Suprapubic skin (tissue), 4 donors: ENCODE measurements around the gene DHX58.

Source experiments
- EP300 ChIP-seq: sonication (generic); formaldehyde crosslinking; IDR thresholded peaks from one replicate; pipeline ENCODE4 v1.6.1; 2017; ENCODE audit warnings: antibody characterized with exemption
- POLR2A ChIP-seq, 2 donors: fragments of 450-650 bp; IDR thresholded peaks; one replicate each; pipeline ENCODE4 v1.6.1; 2017; ENCODE audit warnings: antibody characterized with exemption in 2 of 2, mild to moderate bottlenecking in 2 of 2, moderate library complexity in 2 of 2
- POLR2AphosphoS5 ChIP-seq, 3 donors: sonication (generic); formaldehyde crosslinking; IDR thresholded peaks; one replicate each; pipeline ENCODE4 v1.6.1; 2017; ENCODE audit warnings: antibody characterized with exemption in 3 of 3
- TF ChIP-seq, protein P1 (sequence below), 2 donors: fragments of 200-600 bp in 1 of 2; fragments of 450-650 bp in 1 of 2; sonication (generic) in 1 of 2; IDR thresholded peaks; one replicate each; pipeline ENCODE4 v1.5.1; 2016 to 2019; ENCODE audit warnings: antibody characterized with exemption in 2 of 2, mild to moderate bottlenecking in 1 of 2, moderate library complexity in 1 of 2

DNA sequence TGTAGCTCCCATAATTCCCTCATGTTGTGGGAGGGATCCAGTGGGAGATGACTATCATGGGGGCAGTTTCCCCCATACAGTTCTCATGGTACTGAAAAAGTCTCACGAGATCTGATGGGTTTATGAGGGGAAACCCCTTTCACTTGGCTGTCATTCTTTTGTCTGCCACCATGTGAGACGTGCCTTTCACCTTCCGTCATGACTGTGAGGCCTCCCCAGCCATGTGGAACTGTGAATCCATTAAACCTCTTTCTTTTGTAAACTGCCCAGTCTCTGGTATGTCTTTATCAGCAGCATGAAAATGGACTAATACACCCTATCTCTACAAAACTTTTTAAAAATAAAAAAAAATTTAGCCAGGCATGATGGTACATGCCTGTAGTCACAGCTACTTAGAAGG, 55.9 kb downstream of the DHX58 start:
- TF ChIP-seq, protein P1, sequence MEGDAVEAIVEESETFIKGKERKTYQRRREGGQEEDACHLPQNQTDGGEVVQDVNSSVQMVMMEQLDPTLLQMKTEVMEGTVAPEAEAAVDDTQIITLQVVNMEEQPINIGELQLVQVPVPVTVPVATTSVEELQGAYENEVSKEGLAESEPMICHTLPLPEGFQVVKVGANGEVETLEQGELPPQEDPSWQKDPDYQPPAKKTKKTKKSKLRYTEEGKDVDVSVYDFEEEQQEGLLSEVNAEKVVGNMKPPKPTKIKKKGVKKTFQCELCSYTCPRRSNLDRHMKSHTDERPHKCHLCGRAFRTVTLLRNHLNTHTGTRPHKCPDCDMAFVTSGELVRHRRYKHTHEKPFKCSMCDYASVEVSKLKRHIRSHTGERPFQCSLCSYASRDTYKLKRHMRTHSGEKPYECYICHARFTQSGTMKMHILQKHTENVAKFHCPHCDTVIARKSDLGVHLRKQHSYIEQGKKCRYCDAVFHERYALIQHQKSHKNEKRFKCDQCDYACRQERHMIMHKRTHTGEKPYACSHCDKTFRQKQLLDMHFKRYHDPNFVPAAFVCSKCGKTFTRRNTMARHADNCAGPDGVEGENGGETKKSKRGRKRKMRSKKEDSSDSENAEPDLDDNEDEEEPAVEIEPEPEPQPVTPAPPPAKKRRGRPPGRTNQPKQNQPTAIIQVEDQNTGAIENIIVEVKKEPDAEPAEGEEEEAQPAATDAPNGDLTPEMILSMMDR (IDR thresholded peaks at IDR 0.05): no peak
- TF ChIP-seq EP300 (no peak), POLR2AphosphoS5 (IDR thresholded peaks at IDR 0.05) (no peak), POLR2A (IDR thresholded peaks at IDR 0.05) (no peak)
